Calu3 (cell line): ENCODE data around the gene NDST3. TPM values are rescaled to one million over a fixed set of nuclear protein-coding genes. Genes with fewer than 3 reads are reported as not detected.
A peak's percentile ranks its signal among the peaks of the same experiment; 100 is the strongest.
"Not testable (repeated sequence)": the region's sequence is repeated elsewhere in the genome, so short reads cannot be mapped to it uniquely, and the experiment has no call there.

ENCODE experiments used
- BruUV-seq: library from RNA; stranded (reverse); fragments of 400-500 nt; replicated peaks from 2 replicates; lab custom pipeline; 2021; lab: Mats Ljungman, UMichigan
- CTCF ChIA-PET: fragments of 300-600 bp; sonication (Branson Sonifier 250); formaldehyde crosslinking; loops from one replicate; lab custom pipeline; 2022; ENCODE audit warnings: antibody characterized with exemption; lab: Charles Lee
- DNase-seq: peaks from one replicate; pipeline ENCODE4 v3.0.0; 2022
- H3K27ac Mint-ChIP-seq: one replicate; pipeline ENCODE4 v1.8.0; 2022; ENCODE audit warnings: mixed read lengths; ENCODE audit not compliant: unreplicated experiment
- H3K27me3 Mint-ChIP-seq: one replicate; pipeline ENCODE4 v1.8.0; 2022; ENCODE audit warnings: mixed read lengths; ENCODE audit not compliant: unreplicated experiment
- H3K36me3 Mint-ChIP-seq: one replicate; pipeline ENCODE4 v1.8.0; 2022; ENCODE audit warnings: mild to moderate bottlenecking, moderate library complexity, mixed read lengths; ENCODE audit not compliant: insufficient read depth, unreplicated experiment
- H3K4me1 Mint-ChIP-seq: one replicate; pipeline ENCODE4 v1.8.0; 2022; ENCODE audit warnings: mild to moderate bottlenecking, low read depth, mixed read lengths; ENCODE audit not compliant: unreplicated experiment
- H3K4me3 Mint-ChIP-seq: one replicate; pipeline ENCODE4 v1.8.0; 2022; ENCODE audit warnings: mild to moderate bottlenecking, low read depth, moderate library complexity, mixed read lengths; ENCODE audit not compliant: unreplicated experiment
- H3K9me3 Mint-ChIP-seq: one replicate; pipeline ENCODE4 v1.8.0; 2022; ENCODE audit warnings: low read depth, mixed read lengths; ENCODE audit not compliant: unreplicated experiment
- CTCF ChIP-seq: fragments of 200-600 bp; IDR thresholded peaks from one replicate; pipeline ENCODE4 v1.8.0; 2022; ENCODE audit warnings: antibody characterized with exemption; ENCODE audit not compliant: unreplicated experiment
- intact Hi-C: fragments of 100-400 bp; cut with micrococcal nuclease; formaldehyde crosslinking; loops from one replicate; pipeline ENCODE4 v1.10.0; 2022; ENCODE audit not compliant: unreplicated experiment
- total RNA-seq: library from RNA; stranded (reverse); gene quantifications from 2 replicates; pipeline ENCODE4 v1.2.3, GENCODE V29; 2022

NDST3 gene
- total RNA-seq, 1 experiment from 2014 or later, result 0.12 TPM

- Mint-ChIP-seq H3K4me3 (no peak overlapping the region), H3K36me3 (no peaks in the 10 kb centered on the region), H3K27me3 (no peaks in the 10 kb centered on the region), H3K4me1 (peaks cover 6% of the 10 kb centered on the region), H3K27ac (no peak overlapping the region), H3K9me3 (no peaks in the 10 kb centered on the region)
- no peak for DNase-seq
- intact Hi-C loops, result no loop called here
- no TSS peak for BruUV-seq
- CTCF ChIA-PET, result no interaction called here
- no peak for TF ChIP-seq CTCF
These were observed 226.0 kb downstream of the NDST3 start for GRCh38 chr4:118260309-118260708.

GRCh38 chr4:118264096-118264495, 229.8 kb downstream of the NDST3 start:
- no peak overlapping the region for H3K27ac Mint-ChIP-seq
- no peaks in the 10 kb centered on the region for H3K27me3 Mint-ChIP-seq
- CTCF ChIA-PET, result no interaction called here

GRCh38 chr4:118265312-118266144, 231.2 kb downstream of the NDST3 start:
- H3K9me3 Mint-ChIP-seq, result no peaks in the 10 kb centered on the region
- no TSS peak for BruUV-seq
- H3K27me3 Mint-ChIP-seq, result no peaks in the 10 kb centered on the region
- H3K4me1 Mint-ChIP-seq, result no peaks in the 10 kb centered on the region
- peak; percentile 51 for DNase-seq
- CTCF ChIA-PET, result no interaction called here
- TF ChIP-seq CTCF, result no peak
- H3K27ac Mint-ChIP-seq, result no peak overlapping the region
- H3K36me3 Mint-ChIP-seq, result peaks cover 7% of the 10 kb centered on the region
- H3K4me3 Mint-ChIP-seq, result peak overlapping the region; percentile 68
- intact Hi-C loops, result no loop called here

More at GRCh38 chr4:118264096-118264495, 229.8 kb downstream of the NDST3 start:
- BruUV-seq, result no TSS peak
- Mint-ChIP-seq H3K4me1 (no peaks in the 10 kb centered on the region), H3K4me3 (no peak overlapping the region), H3K9me3 (no peaks in the 10 kb centered on the region), H3K36me3 (peaks cover 7% of the 10 kb centered on the region)
- no peak for TF ChIP-seq CTCF
- intact Hi-C loops, result no loop called here
- DNase-seq, result no peak

GRCh38 chr4:118266145-118266496, 231.8 kb downstream of the NDST3 start:
- intact Hi-C loops, H3K27ac Mint-ChIP-seq, CTCF ChIA-PET, H3K4me1 Mint-ChIP-seq, H3K36me3 Mint-ChIP-seq, DNase-seq, BruUV-seq, H3K27me3 Mint-ChIP-seq, H3K9me3 Mint-ChIP-seq: not testable (repeated sequence)
- peak overlapping the region; percentile 68 for H3K4me3 Mint-ChIP-seq

- no peak for TF ChIP-seq CTCF
- no peak overlapping the region for H3K27ac Mint-ChIP-seq
- no peaks in the 10 kb centered on the region for H3K9me3 Mint-ChIP-seq
- no peak for DNase-seq
- peaks cover 7% of the 10 kb centered on the region for H3K36me3 Mint-ChIP-seq
- CTCF ChIA-PET, result no interaction called here
- no peak overlapping the region for H3K4me3 Mint-ChIP-seq
- intact Hi-C loops, result no loop called here
- H3K4me1 Mint-ChIP-seq, result no peaks in the 10 kb centered on the region
- no peaks in the 10 kb centered on the region for H3K27me3 Mint-ChIP-seq
- no TSS peak for BruUV-seq
These were observed 234.5 kb downstream of the NDST3 start for GRCh38 chr4:118268780-118269179.
